ENCODE measurements around the gene PPIC. TPM values are rescaled to one million over a fixed set of nuclear protein-coding genes. Genes with fewer than 3 reads are reported as not detected.

The PPIC gene
- total and polyA plus RNA-seq, 2 experiments from 2014 or later: 116 to 244 TPM

- H3K9me3 ChIP-seq (ENCODE audit: low read depth): no peaks in the 10 kb centered on the region
- no peaks in the 10 kb centered on the region for H3K4me1 ChIP-seq (ENCODE audit: insufficient read depth)
- no peaks in the 10 kb centered on the region for H3K79me2 ChIP-seq (ENCODE audit: insufficient read depth)
- no peak for TF ChIP-seq EZH2 (IDR thresholded peaks at IDR 0.05; ENCODE audit: insufficient read depth, poor library complexity, severe bottlenecking)
- no peak for TF ChIP-seq EZH2phosphoT487 (IDR thresholded peaks at IDR 0.05; ENCODE audit: insufficient read depth, low read depth)
- no peaks in the 10 kb centered on the region for H4K20me1 ChIP-seq (ENCODE audit: insufficient read depth)
- 46 to 58% methylated on average over 2 of the region's 2 CpGs for WGBS, 2 experiments (ENCODE audit: low coverage in 1 of 2, low lambda C conversion rate in 2 of 2, missing lambda C conversion rate in 2 of 2)
- H3K4me2 ChIP-seq (ENCODE audit: unreplicated experiment): no peak overlapping the region
- DNase-seq: no peak
- no peaks in the 10 kb centered on the region for H3K9me2 ChIP-seq (ENCODE audit: insufficient read depth)
- no peak overlapping the region for H3K4me3 ChIP-seq
- no peaks in the 10 kb centered on the region for H3K36me3 ChIP-seq (ENCODE audit: low read depth)
- in situ Hi-C loops (cut with MboI): no loop called here
- H3K27ac ChIP-seq: no peak overlapping the region
- no peaks in the 10 kb centered on the region for H3F3A ChIP-seq (ENCODE audit: insufficient read depth)
- H3K9ac ChIP-seq: no peak overlapping the region
- no peaks in the 10 kb centered on the region for H3K27me3 ChIP-seq (replicated peaks; ENCODE audit: insufficient read depth)
- no peak overlapping the region for H2AFZ ChIP-seq
Observed at GRCh38 chr5:123051206-123051605, 14.7 kb upstream of the PPIC start.

- no peak overlapping the region for H3K4me2 ChIP-seq (ENCODE audit: unreplicated experiment)
- H3F3A ChIP-seq (ENCODE audit: insufficient read depth): no peaks in the 10 kb centered on the region
- H4K20me1 ChIP-seq (ENCODE audit: insufficient read depth): no peaks in the 10 kb centered on the region
- no peaks in the 10 kb centered on the region for H3K36me3 ChIP-seq (ENCODE audit: low read depth)
- 89 to 96% methylated on average over 1 of the region's 1 CpG for WGBS, 2 experiments (ENCODE audit: low coverage in 1 of 2, low lambda C conversion rate in 2 of 2, missing lambda C conversion rate in 2 of 2)
- no peaks in the 10 kb centered on the region for H3K27me3 ChIP-seq (replicated peaks; ENCODE audit: insufficient read depth)
- in situ Hi-C loops (cut with MboI): no loop called here
- DNase-seq: no peak
- H2AFZ ChIP-seq: no peak overlapping the region
- no peaks in the 10 kb centered on the region for H3K9me2 ChIP-seq (ENCODE audit: insufficient read depth)
- no peaks in the 10 kb centered on the region for H3K79me2 ChIP-seq (ENCODE audit: insufficient read depth)
- H3K4me3 ChIP-seq: no peak overlapping the region
- H3K4me1 ChIP-seq (ENCODE audit: insufficient read depth): no peaks in the 10 kb centered on the region
- H3K27ac ChIP-seq: no peak overlapping the region
- no peak for TF ChIP-seq EZH2 (IDR thresholded peaks at IDR 0.05; ENCODE audit: insufficient read depth, poor library complexity, severe bottlenecking)
- TF ChIP-seq EZH2phosphoT487 (IDR thresholded peaks at IDR 0.05; ENCODE audit: insufficient read depth, low read depth): no peak
- no peak overlapping the region for H3K9ac ChIP-seq
- H3K9me3 ChIP-seq (ENCODE audit: low read depth): no peaks in the 10 kb centered on the region
Observed at GRCh38 chr5:123047706-123048105, 11.2 kb upstream of the PPIC start.

GRCh38 chr5:123046222-123046621, 9.7 kb upstream of the PPIC start:
- no peak overlapping the region for H3K4me2 ChIP-seq (ENCODE audit: unreplicated experiment)
- no peak for DNase-seq
- 94 to 97% methylated on average over 4 of the region's 4 CpGs for WGBS, 2 experiments (ENCODE audit: low coverage in 1 of 2, low lambda C conversion rate in 2 of 2, missing lambda C conversion rate in 2 of 2)

GRCh38 chr5:123044926-123045617, 8.5 kb upstream of the PPIC start:
- H3K4me2 ChIP-seq (ENCODE audit: unreplicated experiment): no peak overlapping the region
- no peak overlapping the region for H2AFZ ChIP-seq
- no peaks in the 10 kb centered on the region for H3K79me2 ChIP-seq (ENCODE audit: insufficient read depth)
- H3K27me3 ChIP-seq (replicated peaks; ENCODE audit: insufficient read depth): no peaks in the 10 kb centered on the region
- H3K4me1 ChIP-seq (ENCODE audit: insufficient read depth): no peaks in the 10 kb centered on the region
- no peak for DNase-seq
- H3K27ac ChIP-seq: no peak overlapping the region
- H3K36me3 ChIP-seq (ENCODE audit: low read depth): no peaks in the 10 kb centered on the region
- no peaks in the 10 kb centered on the region for H4K20me1 ChIP-seq (ENCODE audit: insufficient read depth)
- H3K9me2 ChIP-seq (ENCODE audit: insufficient read depth): no peaks in the 10 kb centered on the region
- no peaks in the 10 kb centered on the region for H3K9me3 ChIP-seq (ENCODE audit: low read depth)
- TF ChIP-seq EZH2phosphoT487 (IDR thresholded peaks at IDR 0.05; ENCODE audit: insufficient read depth, low read depth): no peak
- H3K9ac ChIP-seq: no peak overlapping the region
- H3F3A ChIP-seq (ENCODE audit: insufficient read depth): no peaks in the 10 kb centered on the region
- WGBS, 2 experiments (ENCODE audit: low coverage in 1 of 2, low lambda C conversion rate in 2 of 2, missing lambda C conversion rate in 2 of 2): 74 to 76% methylated on average over 7 of the region's 7 CpGs
- in situ Hi-C loops (cut with MboI): no loop called here
- H3K4me3 ChIP-seq: no peak overlapping the region

More at GRCh38 chr5:123046222-123046621, 9.7 kb upstream of the PPIC start:
- Histone ChIP-seq H3F3A (ENCODE audit: insufficient read depth) (no peaks in the 10 kb centered on the region), H3K9ac (no peak overlapping the region), H3K4me3 (no peak overlapping the region), H3K9me2 (ENCODE audit: insufficient read depth) (no peaks in the 10 kb centered on the region), H3K36me3 (ENCODE audit: low read depth) (no peaks in the 10 kb centered on the region), H4K20me1 (ENCODE audit: insufficient read depth) (no peaks in the 10 kb centered on the region), H3K9me3 (ENCODE audit: low read depth) (no peaks in the 10 kb centered on the region), H3K4me1 (ENCODE audit: insufficient read depth) (no peaks in the 10 kb centered on the region), H3K27ac (no peak overlapping the region), H2AFZ (no peak overlapping the region), H3K27me3 (replicated peaks; ENCODE audit: insufficient read depth) (no peaks in the 10 kb centered on the region), H3K79me2 (ENCODE audit: insufficient read depth) (no peaks in the 10 kb centered on the region)
- no peak for TF ChIP-seq EZH2 (IDR thresholded peaks at IDR 0.05; ENCODE audit: insufficient read depth, poor library complexity, severe bottlenecking)
- no peak for TF ChIP-seq EZH2phosphoT487 (IDR thresholded peaks at IDR 0.05; ENCODE audit: insufficient read depth, low read depth)
- in situ Hi-C loops (cut with MboI): no loop called here

All from GM23248 (cell line).